HCT116 (cell line): ENCODE data around the gene EGFR. TPM values are rescaled to one million over a fixed set of nuclear protein-coding genes. Genes with fewer than 3 reads are reported as not detected.

Experiments used
- ATAC-seq: fragments of 200-7000 bp; cut with Tn5 transposase; 2 replicates; pipeline ENCODE4 v1.9.1; 2020; ENCODE audit warnings: mild to moderate bottlenecking, moderate library complexity
- BruUV-seq: library from RNA; stranded (reverse); fragments of 400-500 nt; replicated peaks from 2 replicates; lab custom pipeline; 2021; lab: Mats Ljungman, UMichigan
- CTCF ChIA-PET: fragments of 300-600 bp; sonication (Branson Sonifier 250); formaldehyde crosslinking; loops from one replicate; lab custom pipeline; 2021; ENCODE audit warnings: antibody characterized with exemption; lab: Charles Lee
- POLR2A ChIA-PET: fragments of 300-600, 350-600 bp; sonication (Branson Sonifier 250); formaldehyde crosslinking; loops from one replicate; lab custom pipeline; 2021; ENCODE audit warnings: antibody characterized with exemption; lab: Charles Lee
- RAD21 ChIA-PET, 2 experiments: fragments of 300-600 bp; sonication (Branson Sonifier 250); formaldehyde crosslinking; loops; one replicate each; lab custom pipeline; 2023; ENCODE audit warnings: low total read pairs in 2 of 2; ENCODE audit not compliant: uncharacterized antibody in 2 of 2, unreplicated experiment in 2 of 2, low non-redundant PET in 1 of 2; lab: Charles Lee
- DNase-seq: peaks from one replicate; pipeline ENCODE4 v3.0.0-alpha.2; 2010; ENCODE audit warnings: low read depth, low spot score
- H2AFZ ChIP-seq: fragments of 200-600 bp; shearing (Covaris generic), sonication (generic); 2 replicates; pipeline ENCODE4 v1.6.1; 2017; ENCODE audit warnings: low read depth, mixed run types, mixed read lengths, antibody characterized with exemption, low read length; ENCODE audit not compliant: poor library complexity, severe bottlenecking
- H3K27ac ChIP-seq: 2 replicates; pipeline ENCODE4 v1.5.1; 2012; ENCODE audit warnings: low read depth, low read length
- H3K27me3 ChIP-seq: fragments of 200-600 bp; sonication (generic); 2 replicates; pipeline ENCODE4 v1.6.1; 2016; ENCODE audit warnings: mixed run types, low read length, mixed read lengths; ENCODE audit not compliant: insufficient read depth
- H3K36me3 ChIP-seq, 2 experiments: fragments of 200-500 bp in 1 of 2; fragments of 200-600 bp in 1 of 2; sonication (Bioruptor generic) in 1 of 2; sonication (generic) in 1 of 2; 2 replicates each; pipeline versions ENCODE4 v1.5.1 to v1.6.1; 2014 to 2016; ENCODE audit warnings: low read length in 2 of 2, inconsistent platforms in 1 of 2, mixed read lengths in 1 of 2, mixed run types in 1 of 2; ENCODE audit not compliant: insufficient read depth in 2 of 2, control insufficient read depth in 1 of 2
- H3K4me1 ChIP-seq, 2 experiments: fragments of 200-600 bp in 1 of 2; sonication (generic) in 1 of 2; 2 replicates each; pipeline versions ENCODE4 v1.5.1 to v1.6.1; 2012 to 2017; ENCODE audit warnings: low read length in 2 of 2, inconsistent platforms in 1 of 2, mild to moderate bottlenecking in 1 of 2, mixed read lengths in 1 of 2, mixed run types in 1 of 2, moderate library complexity in 1 of 2; ENCODE audit not compliant: insufficient read depth in 2 of 2, control insufficient read depth in 1 of 2
- H3K4me2 ChIP-seq: fragments of 200-600 bp; sonication (generic); 2 replicates; pipeline ENCODE4 v1.6.1; 2017; ENCODE audit warnings: mixed run types, low read length, mixed read lengths
- H3K4me3 ChIP-seq, 2 experiments: fragments of 200-600 bp in 1 of 2; sonication (generic) in 1 of 2; replicated peaks in 1 of 2; 2 replicates each; pipeline ENCODE4 v1.5.1; 2011 to 2016; ENCODE audit warnings: low read length in 2 of 2, control low read depth in 1 of 2, low read depth in 1 of 2, mild to moderate bottlenecking in 1 of 2, mixed read lengths in 1 of 2, mixed run types in 1 of 2
- H3K79me2 ChIP-seq: fragments of 200-600 bp; sonication (generic); 2 replicates; pipeline ENCODE4 v1.6.1; 2017; ENCODE audit warnings: mild to moderate bottlenecking, mixed run types, low read length, moderate library complexity, mixed read lengths; ENCODE audit not compliant: insufficient read depth
- H3K9ac ChIP-seq: fragments of 200-600 bp; sonication (generic); 2 replicates; pipeline ENCODE4 v1.6.1; 2016; ENCODE audit warnings: low read length, mixed read lengths
- H3K9me2 ChIP-seq: fragments of 200-600 bp; sonication (generic), shearing (Covaris generic); 2 replicates; pipeline ENCODE4 v1.6.1; 2017; ENCODE audit warnings: mixed run types, mild to moderate bottlenecking, moderate library complexity; ENCODE audit not compliant: insufficient read depth
- H3K9me3 ChIP-seq, 2 experiments: fragments of 200-500 bp in 1 of 2; fragments of 200-600 bp in 1 of 2; sonication (Bioruptor generic) in 1 of 2; sonication (generic) in 1 of 2; 2 replicates each; pipeline ENCODE4 v1.6.1; 2014 to 2017; ENCODE audit warnings: low read length in 2 of 2, mixed read lengths in 2 of 2, inconsistent platforms in 1 of 2, low read depth in 1 of 2, mild to moderate bottlenecking in 1 of 2, mixed run types in 1 of 2, moderate library complexity in 1 of 2; ENCODE audit not compliant: control insufficient read depth in 1 of 2, insufficient read depth in 1 of 2
- H4K20me1 ChIP-seq: fragments of 200-600 bp; sonication (generic), shearing (Covaris generic); 2 replicates; pipeline ENCODE4 v1.6.1; 2017; ENCODE audit warnings: mixed run types, mild to moderate bottlenecking, moderate library complexity; ENCODE audit not compliant: insufficient read depth
- CBX3 ChIP-seq: IDR thresholded peaks from 2 replicates; pipeline ENCODE4 v1.6.1; 2012; ENCODE audit warnings: low read depth
- CEBPB ChIP-seq: IDR thresholded peaks from 2 replicates; pipeline ENCODE4 v1.6.1; 2012; ENCODE audit warnings: low read depth
- EGR1 ChIP-seq: IDR thresholded peaks from 2 replicates; pipeline ENCODE4 v1.6.1; 2012; ENCODE audit warnings: low read depth
- EZH2 ChIP-seq: fragments of 200-600 bp; sonication (generic); IDR thresholded peaks from 2 replicates; pipeline ENCODE4 v1.6.1; 2017; ENCODE audit warnings: antibody characterized with exemption, mixed run types
- EZH2phosphoT487 ChIP-seq: fragments of 200-600 bp; IDR thresholded peaks from 2 replicates; pipeline ENCODE4 v1.6.1; 2018; ENCODE audit warnings: antibody characterized with exemption, borderline replicate concordance
- FOSL1 ChIP-seq: IDR thresholded peaks from 2 replicates; pipeline ENCODE4 v1.6.1; 2012; ENCODE audit warnings: low read depth
- JUND ChIP-seq: IDR thresholded peaks from 2 replicates; pipeline ENCODE4 v1.6.1; 2012
- POLR2A ChIP-seq: IDR thresholded peaks from 2 replicates; pipeline ENCODE4 v1.7.0; 2011; ENCODE audit warnings: borderline replicate concordance; ENCODE audit not compliant: insufficient read depth, insufficient read length; ENCODE audit errors: extremely low read depth
- POLR2AphosphoS5 ChIP-seq: IDR thresholded peaks from 2 replicates; pipeline ENCODE4 v1.6.1; 2011; ENCODE audit warnings: mild to moderate bottlenecking, low read depth, low read length, moderate library complexity
- REST ChIP-seq: IDR thresholded peaks from 2 replicates; pipeline ENCODE4 v1.6.1; 2012; ENCODE audit warnings: low read depth
- SP1 ChIP-seq: IDR thresholded peaks from 2 replicates; pipeline ENCODE4 v1.6.1; 2012; ENCODE audit warnings: low read depth
- SRF ChIP-seq: IDR thresholded peaks from 2 replicates; pipeline ENCODE4 v1.6.1; 2012; ENCODE audit warnings: low read depth
- YY1 ChIP-seq: IDR thresholded peaks from 2 replicates; pipeline ENCODE4 v1.6.1; 2011; ENCODE audit warnings: low read length, low read depth, moderate library complexity, mild to moderate bottlenecking; ENCODE audit not compliant: insufficient replicate concordance; ENCODE audit errors: extremely low read depth
- ZFX ChIP-seq: fragments of 450-650 bp; IDR thresholded peaks from 2 replicates; pipeline ENCODE4 v1.6.1; 2017
- ZNF274 ChIP-seq: fragments of 200-500 bp; sonication (Bioruptor generic); IDR thresholded peaks from 2 replicates; pipeline ENCODE4 v1.6.1; 2014; ENCODE audit warnings: mild to moderate bottlenecking, low read depth, low read length, inconsistent platforms
- intact Hi-C: fragments of 100-400 bp; cut with micrococcal nuclease; formaldehyde crosslinking; loops from 2 replicates; pipeline ENCODE4 v1.10.0; 2022
- total RNA-seq: library from RNA; stranded (reverse); gene quantifications from one replicate; pipeline ENCODE4 v1.2.1, GENCODE V29; 2021; ENCODE audit not compliant: unreplicated experiment
- TF ChIP-seq, protein P1 (sequence below): IDR thresholded peaks from 2 replicates; pipeline ENCODE4 v1.6.1; 2012

Gene EGFR
- total RNA-seq, 1 experiment from 2014 or later, result 71.5 TPM

GRCh38 chr7:55162476-55162875 is 143.7 kb downstream of the EGFR start:
- no peaks in the 10 kb centered on the region for H4K20me1 ChIP-seq
- ChIA-PET CTCF (no interaction called here), RAD21 (no interaction called here), POLR2A (no interaction called here)
- H3K4me1 ChIP-seq, result no peaks in the 10 kb centered on the region
- ATAC-seq (no peak), DNase-seq (no peak)
- no peaks in the 10 kb centered on the region for H3K9me2 ChIP-seq
- no peak overlapping the region for H3K27ac ChIP-seq
- no peak overlapping the region for H3K4me3 ChIP-seq
- TF ChIP-seq POLR2AphosphoS5 (no peak), CEBPB (no peak), FOSL1 (no peak)
- H3K4me2 ChIP-seq, result no peak overlapping the region
- H3K9me3 ChIP-seq, result no peaks in the 10 kb centered on the region
- intact Hi-C loops, result no loop called here
- H3K79me2 ChIP-seq, result peaks cover 3% of the 10 kb centered on the region; the same call in 1 of the 2 replicates
- H3K36me3 ChIP-seq, result peaks cover 22 to 54% of the 10 kb centered on the region in 2 experiments; a peak in 3 of 4 replicates
- BruUV-seq, result no TSS peak
- no peaks in the 10 kb centered on the region for H3K27me3 ChIP-seq
- H3K9ac ChIP-seq, result no peak overlapping the region
- H2AFZ ChIP-seq, result no peak overlapping the region

DNA sequence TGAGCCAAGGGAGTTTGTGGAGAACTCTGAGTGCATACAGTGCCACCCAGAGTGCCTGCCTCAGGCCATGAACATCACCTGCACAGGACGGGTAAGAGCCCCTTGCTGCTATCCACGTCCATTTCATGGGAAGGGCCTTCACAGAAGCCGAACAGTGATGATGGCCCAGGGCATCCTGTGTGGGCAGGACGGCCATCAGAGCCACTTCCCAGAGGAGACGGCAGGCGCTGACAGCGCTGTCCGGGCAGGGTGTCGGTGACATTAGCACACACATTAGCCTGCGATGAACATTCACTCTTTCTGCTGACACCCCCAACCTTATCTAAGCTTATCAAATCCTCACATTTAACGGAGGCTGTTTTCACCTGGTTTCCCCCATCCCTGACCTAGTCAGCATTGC is 144.9 kb downstream of the EGFR start:
- DNase-seq (no peak), ATAC-seq (no peak)
- Histone ChIP-seq H4K20me1 (no peaks in the 10 kb centered on the region), H3K4me2 (no peak overlapping the region), H3K36me3 (peaks cover 13 to 46% of the 10 kb centered on the region in 2 experiments; a peak in 3 of 4 replicates), H3K9me3 (no peaks in the 10 kb centered on the region), H3K4me1 (no peaks in the 10 kb centered on the region), H3K27me3 (no peaks in the 10 kb centered on the region), H3K27ac (no peak overlapping the region), H3K79me2 (peaks cover 3% of the 10 kb centered on the region; the same call in 1 of the 2 replicates), H3K9ac (no peak overlapping the region), H2AFZ (no peak overlapping the region), H3K9me2 (no peaks in the 10 kb centered on the region), H3K4me3 (no peak overlapping the region)
- ChIA-PET POLR2A (no interaction called here), CTCF (no interaction called here), RAD21 (no interaction called here)
- TF ChIP-seq FOSL1 (no peak), REST (no peak), CEBPB (no peak), SP1 (no peak), EGR1 (no peak), CBX3 (no peak), JUND (no peak), ZFX (no peak), EZH2 (no peak), ZNF274 (no peak), SRF (no peak), EZH2phosphoT487 (no peak), YY1 (no peak), POLR2A (no peak)
- TF ChIP-seq, protein P1, sequence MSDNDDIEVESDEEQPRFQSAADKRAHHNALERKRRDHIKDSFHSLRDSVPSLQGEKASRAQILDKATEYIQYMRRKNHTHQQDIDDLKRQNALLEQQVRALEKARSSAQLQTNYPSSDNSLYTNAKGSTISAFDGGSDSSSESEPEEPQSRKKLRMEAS, result no peak
- BruUV-seq, result no TSS peak
- intact Hi-C loops, result no loop called here
